HepG2 (cell line): Measurements from ENCODE around the gene ZG16. TPM values are rescaled to one million over a fixed set of nuclear protein-coding genes. Genes with fewer than 3 reads are reported as not detected.

ENCODE experiments used
- CHD2 ChIP-seq: IDR thresholded peaks from 2 replicates; pipeline ENCODE4 v1.6.1; 2011; ENCODE audit warnings: low read depth, low read length, improper control_type of control experiment
- EHMT2 ChIP-seq: fragments of 200-600 bp; sonication (generic); IDR thresholded peaks from 2 replicates; pipeline ENCODE4 v1.7.0; 2017; ENCODE audit warnings: antibody characterized with exemption, low read depth, low read length, borderline replicate concordance
- FLYWCH1 ChIP-seq: sonication (generic); formaldehyde crosslinking; IDR thresholded peaks from 2 replicates; pipeline ENCODE4 v1.8.1; 2023; ENCODE audit warnings: mild to moderate bottlenecking, missing genetic modification reagents
- KAT7 ChIP-seq: IDR thresholded peaks from 2 replicates; pipeline ENCODE4 v1.6.1; 2018; ENCODE audit warnings: borderline replicate concordance, missing compliant biosample characterization
- MEIS1 ChIP-seq: sonication (generic); formaldehyde crosslinking; IDR thresholded peaks from 2 replicates; pipeline ENCODE4 v1.9.0; 2021; ENCODE audit warnings: mild to moderate bottlenecking, missing genetic modification reagents, moderate library complexity, borderline replicate concordance
- MYC ChIP-seq: sonication (generic); formaldehyde crosslinking; IDR thresholded peaks from 2 replicates; pipeline ENCODE4 v1.9.0; 2021; ENCODE audit warnings: missing genetic modification reagents, borderline replicate concordance
- ONECUT2 ChIP-seq: sonication (generic); formaldehyde crosslinking; IDR thresholded peaks from 2 replicates; pipeline ENCODE4 v1.4.0; 2020; ENCODE audit warnings: missing genetic modification reagents
- PHB2 ChIP-seq: fragments of 450-650 bp; IDR thresholded peaks from 2 replicates; pipeline ENCODE4 v1.6.1; 2018; ENCODE audit not compliant: partially characterized antibody
- RAD21 ChIP-seq: fragments of 450-650 bp; formaldehyde crosslinking; IDR thresholded peaks from 2 replicates; pipeline ENCODE4 v1.5.0; 2020; ENCODE audit warnings: mild to moderate bottlenecking
- SAP130 ChIP-seq: IDR thresholded peaks from 2 replicates; pipeline ENCODE4 v1.6.1; 2016; ENCODE audit warnings: low read depth
- SOX6 ChIP-seq, 2 experiments: fragments of 450-650 bp in 1 of 2; sonication (generic) in 1 of 2; formaldehyde crosslinking in 1 of 2; IDR thresholded peaks; 2 replicates each; pipeline versions ENCODE4 v1.4.0 to v1.6.1; 2017 to 2020; ENCODE audit warnings: antibody characterized with exemption in 1 of 2, mild to moderate bottlenecking in 1 of 2, missing genetic modification reagents in 1 of 2
- STAG1 ChIP-seq: sonication (generic); formaldehyde crosslinking; IDR thresholded peaks from 2 replicates; pipeline ENCODE4 v1.4.0; 2020; ENCODE audit warnings: missing genetic modification reagents
- TSC22D2 ChIP-seq: sonication (generic); formaldehyde crosslinking; IDR thresholded peaks from 2 replicates; pipeline ENCODE4 v1.5.1; 2020; ENCODE audit warnings: missing genetic modification reagents, mild to moderate bottlenecking, borderline replicate concordance
- ZBTB42 ChIP-seq: sonication (generic); formaldehyde crosslinking; IDR thresholded peaks from 2 replicates; pipeline ENCODE4 v1.5.0; 2020; ENCODE audit warnings: mild to moderate bottlenecking, missing genetic modification reagents
- ZC3H13 ChIP-seq: sonication (generic); formaldehyde crosslinking; IDR thresholded peaks from 2 replicates; pipeline ENCODE4 v1.8.1; 2023; ENCODE audit warnings: mild to moderate bottlenecking, missing genetic modification reagents, moderate library complexity
- ZNF256 ChIP-seq: sonication (generic); formaldehyde crosslinking; conservative IDR thresholded peaks from 2 replicates; pipeline ENCODE4 v1.4.0; 2020; ENCODE audit warnings: missing genetic modification reagents
- ZNF616 ChIP-seq: sonication (generic); formaldehyde crosslinking; IDR thresholded peaks from 2 replicates; pipeline ENCODE4 v1.5.0; 2020; ENCODE audit warnings: low read depth, mild to moderate bottlenecking, missing genetic modification reagents
- polyA plus RNA-seq, 8 experiments: library from polyadenylated mRNA; depleted of rRNA in 3 of 8; stranded (reverse) in 7 of 8; unstranded in 1 of 8; fragments of >200 nt; fragmentation: Illumina TruSeq in 4 of 8; extraction: Trizol in 4 of 8; gene quantifications; 2 replicates each; pipeline versions ENCODE4 v1.2.1 to v1.2.3, GENCODE V29; 2011 to 2016; ENCODE audit warnings: low read depth in 4 of 8, missing spikeins in 1 of 8, mixed read lengths in 1 of 8; ENCODE audit not compliant: insufficient read depth in 1 of 8
- total RNA-seq, 5 experiments: library from RNA; depleted of rRNA; stranded (reverse); fragments of >200 nt; fragmentation: Illumina TruSeq; extraction: Trizol; gene quantifications; 2 replicates each; pipeline ENCODE4 v1.2.3, GENCODE V29; 2016; ENCODE audit warnings: low read depth in 1 of 5
- TF ChIP-seq, protein P1 (sequence below): sonication (generic); formaldehyde crosslinking; IDR thresholded peaks from 2 replicates; pipeline ENCODE4 v1.5.0; 2020; ENCODE audit warnings: mild to moderate bottlenecking, missing genetic modification reagents
- TF ChIP-seq, protein P2 (sequence below): IDR thresholded peaks from 2 replicates; pipeline ENCODE4 v1.6.1; 2016
- TF ChIP-seq, protein P3 (sequence below): sonication (generic); formaldehyde crosslinking; IDR thresholded peaks from 2 replicates; pipeline ENCODE4 v1.4.0; 2020; ENCODE audit warnings: mild to moderate bottlenecking, missing genetic modification reagents
- TF ChIP-seq, protein P4 (sequence below): sonication (generic); formaldehyde crosslinking; IDR thresholded peaks from 2 replicates; pipeline ENCODE4; 2020; ENCODE audit warnings: missing genetic modification reagents, mild to moderate bottlenecking, borderline replicate concordance
- TF ChIP-seq, protein P5 (sequence below): sonication (generic); formaldehyde crosslinking; IDR thresholded peaks from 2 replicates; pipeline ENCODE4 v1.5.1; 2020; ENCODE audit warnings: missing genetic modification reagents, mild to moderate bottlenecking, borderline replicate concordance

Gene ZG16
- total and polyA plus RNA-seq, 2 of the 13 experiments (the other 11 are each of a cell fraction or from before 2014, with no cell fraction given): 0.04 to 0.07 TPM

DNA sequence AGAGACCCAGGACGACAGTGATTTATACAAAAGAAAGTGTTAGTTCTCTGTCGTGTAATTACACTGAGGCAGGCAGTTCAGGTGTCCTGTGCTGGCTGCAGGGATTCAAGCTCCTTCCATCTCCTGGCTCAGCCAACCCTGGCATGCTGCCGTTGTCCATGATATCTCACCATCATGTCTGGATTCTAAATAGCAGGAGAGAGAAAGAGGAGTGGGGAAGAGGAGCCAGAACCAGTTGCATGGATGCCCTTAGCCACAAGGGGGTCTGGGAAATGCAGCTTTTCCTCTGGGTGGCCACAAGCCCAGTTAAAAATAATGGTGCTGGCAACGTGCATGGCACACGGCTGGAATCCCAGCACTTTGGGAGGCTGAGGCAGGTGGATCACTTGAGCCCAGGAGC is 41.9 kb upstream of the ZG16 start (continued):
- TF ChIP-seq, protein P1, sequence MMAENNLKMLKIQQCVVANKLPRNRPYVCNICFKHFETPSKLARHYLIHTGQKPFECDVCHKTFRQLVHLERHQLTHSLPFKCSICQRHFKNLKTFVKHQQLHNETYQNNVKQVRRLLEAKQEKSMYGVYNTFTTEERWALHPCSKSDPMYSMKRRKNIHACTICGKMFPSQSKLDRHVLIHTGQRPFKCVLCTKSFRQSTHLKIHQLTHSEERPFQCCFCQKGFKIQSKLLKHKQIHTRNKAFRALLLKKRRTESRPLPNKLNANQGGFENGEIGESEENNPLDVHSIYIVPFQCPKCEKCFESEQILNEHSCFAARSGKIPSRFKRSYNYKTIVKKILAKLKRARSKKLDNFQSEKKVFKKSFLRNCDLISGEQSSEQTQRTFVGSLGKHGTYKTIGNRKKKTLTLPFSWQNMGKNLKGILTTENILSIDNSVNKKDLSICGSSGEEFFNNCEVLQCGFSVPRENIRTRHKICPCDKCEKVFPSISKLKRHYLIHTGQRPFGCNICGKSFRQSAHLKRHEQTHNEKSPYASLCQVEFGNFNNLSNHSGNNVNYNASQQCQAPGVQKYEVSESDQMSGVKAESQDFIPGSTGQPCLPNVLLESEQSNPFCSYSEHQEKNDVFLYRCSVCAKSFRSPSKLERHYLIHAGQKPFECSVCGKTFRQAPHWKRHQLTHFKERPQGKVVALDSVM (CRISPR knock-in tag): peak; percentile 31; the same call in 1 of the 2 replicates
- no peak for TF ChIP-seq TSC22D2
- TF ChIP-seq MEIS1 (CRISPR knock-in tag): no peak
- TF ChIP-seq, protein P2, sequence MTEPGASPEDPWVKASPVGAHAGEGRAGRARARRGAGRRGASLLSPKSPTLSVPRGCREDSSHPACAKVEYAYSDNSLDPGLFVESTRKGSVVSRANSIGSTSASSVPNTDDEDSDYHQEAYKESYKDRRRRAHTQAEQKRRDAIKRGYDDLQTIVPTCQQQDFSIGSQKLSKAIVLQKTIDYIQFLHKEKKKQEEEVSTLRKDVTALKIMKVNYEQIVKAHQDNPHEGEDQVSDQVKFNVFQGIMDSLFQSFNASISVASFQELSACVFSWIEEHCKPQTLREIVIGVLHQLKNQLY (CRISPR knock-in tag): no peak
- TF ChIP-seq CHD2: no peak
- TF ChIP-seq SAP130: 0 out of 2 replicates have a peak, but pooled peaks have one; percentile 18
- no peak for TF ChIP-seq ZNF256 (CRISPR knock-in tag)
- TF ChIP-seq RAD21 (CRISPR knock-in tag): peak; percentile 74
- no peak for TF ChIP-seq MYC (CRISPR knock-in tag)
- TF ChIP-seq, protein P3, sequence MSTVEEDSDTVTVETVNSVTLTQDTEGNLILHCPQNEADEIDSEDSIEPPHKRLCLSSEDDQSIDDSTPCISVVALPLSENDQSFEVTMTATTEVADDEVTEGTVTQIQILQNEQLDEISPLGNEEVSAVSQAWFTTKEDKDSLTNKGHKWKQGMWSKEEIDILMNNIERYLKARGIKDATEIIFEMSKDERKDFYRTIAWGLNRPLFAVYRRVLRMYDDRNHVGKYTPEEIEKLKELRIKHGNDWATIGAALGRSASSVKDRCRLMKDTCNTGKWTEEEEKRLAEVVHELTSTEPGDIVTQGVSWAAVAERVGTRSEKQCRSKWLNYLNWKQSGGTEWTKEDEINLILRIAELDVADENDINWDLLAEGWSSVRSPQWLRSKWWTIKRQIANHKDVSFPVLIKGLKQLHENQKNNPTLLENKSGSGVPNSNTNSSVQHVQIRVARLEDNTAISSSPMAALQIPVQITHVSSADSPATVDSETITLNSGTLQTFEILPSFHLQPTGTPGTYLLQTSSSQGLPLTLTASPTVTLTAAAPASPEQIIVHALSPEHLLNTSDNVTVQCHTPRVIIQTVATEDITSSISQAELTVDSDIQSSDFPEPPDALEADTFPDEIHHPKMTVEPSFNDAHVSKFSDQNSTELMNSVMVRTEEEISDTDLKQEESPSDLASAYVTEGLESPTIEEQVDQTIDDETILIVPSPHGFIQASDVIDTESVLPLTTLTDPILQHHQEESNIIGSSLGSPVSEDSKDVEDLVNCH (CRISPR knock-in tag): no peak
- TF ChIP-seq KAT7: no peak
- TF ChIP-seq SOX6 (IDR thresholded peaks at IDR 0.05): no peak
- no peak for TF ChIP-seq SOX6 (CRISPR knock-in tag; IDR thresholded peaks at IDR 0.05)
- TF ChIP-seq, protein P4, sequence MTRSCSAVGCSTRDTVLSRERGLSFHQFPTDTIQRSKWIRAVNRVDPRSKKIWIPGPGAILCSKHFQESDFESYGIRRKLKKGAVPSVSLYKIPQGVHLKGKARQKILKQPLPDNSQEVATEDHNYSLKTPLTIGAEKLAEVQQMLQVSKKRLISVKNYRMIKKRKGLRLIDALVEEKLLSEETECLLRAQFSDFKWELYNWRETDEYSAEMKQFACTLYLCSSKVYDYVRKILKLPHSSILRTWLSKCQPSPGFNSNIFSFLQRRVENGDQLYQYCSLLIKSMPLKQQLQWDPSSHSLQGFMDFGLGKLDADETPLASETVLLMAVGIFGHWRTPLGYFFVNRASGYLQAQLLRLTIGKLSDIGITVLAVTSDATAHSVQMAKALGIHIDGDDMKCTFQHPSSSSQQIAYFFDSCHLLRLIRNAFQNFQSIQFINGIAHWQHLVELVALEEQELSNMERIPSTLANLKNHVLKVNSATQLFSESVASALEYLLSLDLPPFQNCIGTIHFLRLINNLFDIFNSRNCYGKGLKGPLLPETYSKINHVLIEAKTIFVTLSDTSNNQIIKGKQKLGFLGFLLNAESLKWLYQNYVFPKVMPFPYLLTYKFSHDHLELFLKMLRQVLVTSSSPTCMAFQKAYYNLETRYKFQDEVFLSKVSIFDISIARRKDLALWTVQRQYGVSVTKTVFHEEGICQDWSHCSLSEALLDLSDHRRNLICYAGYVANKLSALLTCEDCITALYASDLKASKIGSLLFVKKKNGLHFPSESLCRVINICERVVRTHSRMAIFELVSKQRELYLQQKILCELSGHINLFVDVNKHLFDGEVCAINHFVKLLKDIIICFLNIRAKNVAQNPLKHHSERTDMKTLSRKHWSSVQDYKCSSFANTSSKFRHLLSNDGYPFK: no peak
- no peak for TF ChIP-seq ZC3H13 (CRISPR knock-in tag)
- TF ChIP-seq PHB2: no peak
- TF ChIP-seq ZNF616 (CRISPR knock-in tag): no peak
- no peak for TF ChIP-seq EHMT2
- no peak for TF ChIP-seq FLYWCH1
- TF ChIP-seq, protein P5, sequence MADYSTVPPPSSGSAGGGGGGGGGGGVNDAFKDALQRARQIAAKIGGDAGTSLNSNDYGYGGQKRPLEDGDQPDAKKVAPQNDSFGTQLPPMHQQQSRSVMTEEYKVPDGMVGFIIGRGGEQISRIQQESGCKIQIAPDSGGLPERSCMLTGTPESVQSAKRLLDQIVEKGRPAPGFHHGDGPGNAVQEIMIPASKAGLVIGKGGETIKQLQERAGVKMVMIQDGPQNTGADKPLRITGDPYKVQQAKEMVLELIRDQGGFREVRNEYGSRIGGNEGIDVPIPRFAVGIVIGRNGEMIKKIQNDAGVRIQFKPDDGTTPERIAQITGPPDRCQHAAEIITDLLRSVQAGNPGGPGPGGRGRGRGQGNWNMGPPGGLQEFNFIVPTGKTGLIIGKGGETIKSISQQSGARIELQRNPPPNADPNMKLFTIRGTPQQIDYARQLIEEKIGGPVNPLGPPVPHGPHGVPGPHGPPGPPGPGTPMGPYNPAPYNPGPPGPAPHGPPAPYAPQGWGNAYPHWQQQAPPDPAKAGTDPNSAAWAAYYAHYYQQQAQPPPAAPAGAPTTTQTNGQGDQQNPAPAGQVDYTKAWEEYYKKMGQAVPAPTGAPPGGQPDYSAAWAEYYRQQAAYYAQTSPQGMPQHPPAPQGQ (CRISPR knock-in tag): no peak
- TF ChIP-seq STAG1 (CRISPR knock-in tag): peak; percentile 72
- no peak for TF ChIP-seq ONECUT2 (CRISPR knock-in tag)
- TF ChIP-seq ZBTB42 (CRISPR knock-in tag): no peak
